ENCODE measurements around the gene NUDT4. TPM values are rescaled to one million over a fixed set of nuclear protein-coding genes. Genes with fewer than 3 reads are reported as not detected.
"Not testable (repeated sequence)": the region's sequence is repeated elsewhere in the genome, so short reads cannot be mapped to it uniquely, and the experiment has no call there.

Gene NUDT4
- polyA plus RNA-seq, 10 donors, result 74.5 to 102 (median 86.0) TPM

DNA sequence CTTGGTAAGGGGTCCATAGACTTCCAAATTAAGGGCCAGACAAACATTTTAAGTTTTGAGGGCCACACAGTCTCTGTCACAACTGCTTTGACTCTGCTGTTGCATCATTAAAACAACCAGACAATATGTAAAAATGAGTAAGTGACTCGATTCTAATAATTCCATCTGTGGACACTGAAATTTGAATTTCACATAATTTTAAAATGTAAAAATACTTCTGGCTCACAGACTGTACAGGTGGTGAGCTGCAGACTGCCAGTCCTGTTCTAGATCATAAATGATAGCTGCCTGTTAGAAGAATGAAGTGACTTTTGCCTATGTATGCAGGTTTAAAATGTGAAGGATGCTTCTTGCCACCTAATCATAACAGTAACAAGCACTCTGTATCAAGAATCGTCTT lies 15.7 kb downstream of the NUDT4 start:
- DNase-seq, result no peak

DNA sequence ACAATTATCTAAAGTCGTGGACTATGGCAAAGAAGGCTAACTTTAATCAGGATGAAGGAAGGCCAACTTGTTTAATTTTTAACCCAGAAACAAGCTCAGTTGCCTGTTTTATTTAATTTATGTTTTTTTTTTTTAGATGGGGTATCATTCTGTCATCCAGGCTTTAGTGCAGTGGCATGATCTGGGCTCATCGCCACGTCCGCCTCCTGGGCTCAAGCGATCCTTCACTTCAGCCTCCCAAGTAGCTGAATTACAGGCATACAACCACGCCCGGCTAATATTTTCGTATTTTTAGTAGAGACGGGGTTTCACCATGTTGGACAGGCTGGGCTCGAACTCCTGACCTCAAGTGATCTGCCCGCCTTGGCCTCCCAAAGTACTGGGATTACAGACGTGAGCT lies 19.7 kb downstream of the NUDT4 start:
- DNase-seq, result no peak

GRCh38 chr12:93399183-93399863 lies 21.6 kb downstream of the NUDT4 start:
- DNase-seq, result not testable (repeated sequence)

DNA sequence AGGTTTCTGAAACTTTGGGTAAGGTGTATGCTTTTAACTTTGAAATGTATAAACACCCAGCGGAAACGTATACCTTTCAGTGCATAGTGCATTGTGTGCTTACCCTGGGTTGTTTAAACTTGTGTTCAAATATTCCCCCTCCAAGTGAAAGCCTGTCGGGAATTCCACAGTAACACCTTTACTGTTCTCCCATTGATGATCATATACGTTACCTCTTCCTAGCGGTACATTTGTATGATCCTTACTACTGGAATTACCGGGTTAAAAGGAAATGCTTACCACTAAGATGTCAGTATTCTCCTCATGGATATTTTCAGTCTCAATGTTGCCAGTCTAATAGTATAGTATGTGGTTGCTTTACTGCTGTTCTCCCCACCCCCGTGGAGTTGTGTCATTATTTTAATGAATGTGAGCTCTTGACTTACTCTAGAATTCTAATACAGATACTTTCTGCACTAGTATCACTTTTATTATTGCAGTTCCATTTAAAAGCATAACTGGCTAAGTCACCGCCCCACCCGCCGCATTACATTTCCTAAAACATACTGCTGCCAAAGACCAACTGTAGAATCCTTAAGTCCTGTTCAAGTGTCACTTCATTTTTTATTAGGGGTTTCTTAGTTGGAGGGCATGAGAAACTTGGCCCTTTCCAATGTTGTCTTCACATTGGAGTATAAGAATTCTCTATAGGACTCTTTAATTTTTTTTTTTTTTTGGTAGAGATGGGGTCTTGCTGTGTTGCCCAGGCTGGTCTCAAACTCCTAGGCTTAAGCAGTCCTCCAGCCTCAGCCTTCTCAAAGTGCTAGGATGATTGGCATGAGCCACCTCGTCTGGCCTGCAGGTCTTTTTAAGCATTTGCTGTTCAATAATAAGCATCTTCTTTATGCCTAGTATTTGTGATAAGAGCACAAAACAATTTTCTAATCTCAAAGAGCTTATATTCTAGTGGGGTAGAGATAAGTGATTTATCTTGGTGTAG lies 24.9 kb downstream of the NUDT4 start:
- DNase-seq, result no peak

DNA sequence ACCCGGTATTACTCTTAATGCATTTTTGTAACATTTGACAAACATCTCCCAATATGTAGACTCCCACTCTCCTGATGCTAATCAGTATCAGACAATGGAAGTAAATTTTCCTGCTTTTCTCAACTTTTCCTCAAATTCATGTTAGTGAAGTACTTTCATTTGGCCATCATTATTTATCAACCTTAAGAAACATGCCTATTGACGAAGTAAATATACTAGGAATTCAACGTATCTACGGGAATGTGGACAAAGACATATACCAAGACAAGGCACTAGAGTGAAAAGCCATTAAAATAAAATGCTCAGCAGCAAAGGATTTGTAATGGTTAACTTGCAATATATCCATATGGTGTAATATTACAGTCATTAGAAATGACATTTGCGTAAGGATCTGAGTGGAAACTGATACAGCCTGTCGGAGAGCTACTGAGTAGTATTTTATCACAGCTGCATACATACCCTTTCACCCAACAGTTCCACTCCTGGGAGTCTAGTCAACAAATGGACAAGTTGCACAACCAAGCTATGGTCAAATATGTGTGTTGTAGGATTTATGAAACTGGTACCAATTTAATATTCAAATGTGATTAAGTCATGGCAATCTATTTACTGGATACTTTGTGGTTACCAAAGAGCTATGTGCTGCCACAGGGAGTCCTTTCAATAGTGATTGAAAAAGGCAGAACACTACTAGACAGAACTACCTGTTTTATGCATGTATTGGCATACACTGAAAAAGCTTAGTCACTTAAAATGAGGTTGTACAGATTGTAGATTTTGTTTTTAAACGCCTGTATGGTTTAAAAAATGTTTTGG lies 26.5 kb downstream of the NUDT4 start:
- DNase-seq, result no peak

- no peak for DNase-seq
Measured at GRCh38 chr12:93404961-93405849, 27.5 kb downstream of the NUDT4 start.

DNA sequence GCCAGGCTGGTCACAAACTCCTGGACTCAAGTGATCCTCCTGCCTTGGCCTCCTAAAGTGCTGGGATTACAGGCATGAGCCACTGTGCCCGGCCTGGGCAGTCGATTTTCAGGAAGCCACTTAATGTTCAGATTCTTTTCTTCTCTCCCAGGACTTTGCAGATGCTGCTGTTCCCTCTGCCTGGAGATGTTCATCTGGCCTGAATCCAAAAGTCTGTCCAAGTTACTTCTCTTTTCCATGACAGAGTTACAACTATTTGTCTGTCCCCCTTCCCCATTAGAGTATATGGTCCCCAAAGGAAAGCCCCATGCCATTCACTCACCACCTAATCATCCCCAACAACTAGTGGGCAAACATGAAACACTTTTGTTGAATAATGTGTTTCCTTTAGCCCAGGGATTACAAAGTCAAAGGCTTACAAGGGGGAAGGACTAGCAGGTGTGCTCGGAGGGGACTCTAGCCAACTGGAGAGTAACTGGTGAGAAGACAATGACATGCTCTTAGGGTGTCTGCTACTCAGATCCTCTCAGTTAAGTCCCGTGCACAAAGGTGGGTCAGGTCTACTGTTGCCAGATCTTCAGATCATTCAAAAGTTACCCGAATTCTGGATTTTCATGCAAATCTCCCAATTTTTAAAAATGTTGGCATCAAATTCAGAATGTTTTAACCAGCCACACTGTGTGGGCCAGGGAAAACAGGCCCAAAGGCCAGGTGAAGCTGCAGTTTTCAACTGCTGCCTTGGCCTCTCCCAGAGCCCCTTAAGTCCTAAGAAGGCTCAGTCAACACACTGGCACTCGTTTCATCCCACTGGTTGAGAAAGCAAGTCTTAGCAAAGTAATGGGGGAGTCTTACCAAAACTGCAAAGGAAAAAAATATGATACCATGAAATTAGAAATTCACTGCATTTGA lies 29.6 kb downstream of the NUDT4 start:
- DNase-seq, result no peak

- DNase-seq, result no peak
Measured at GRCh38 chr12:93407963-93408283, 30.2 kb downstream of the NUDT4 start.

GRCh38 chr12:93408813-93409212 lies 31.1 kb downstream of the NUDT4 start:
- DNase-seq, result no peak

DNA sequence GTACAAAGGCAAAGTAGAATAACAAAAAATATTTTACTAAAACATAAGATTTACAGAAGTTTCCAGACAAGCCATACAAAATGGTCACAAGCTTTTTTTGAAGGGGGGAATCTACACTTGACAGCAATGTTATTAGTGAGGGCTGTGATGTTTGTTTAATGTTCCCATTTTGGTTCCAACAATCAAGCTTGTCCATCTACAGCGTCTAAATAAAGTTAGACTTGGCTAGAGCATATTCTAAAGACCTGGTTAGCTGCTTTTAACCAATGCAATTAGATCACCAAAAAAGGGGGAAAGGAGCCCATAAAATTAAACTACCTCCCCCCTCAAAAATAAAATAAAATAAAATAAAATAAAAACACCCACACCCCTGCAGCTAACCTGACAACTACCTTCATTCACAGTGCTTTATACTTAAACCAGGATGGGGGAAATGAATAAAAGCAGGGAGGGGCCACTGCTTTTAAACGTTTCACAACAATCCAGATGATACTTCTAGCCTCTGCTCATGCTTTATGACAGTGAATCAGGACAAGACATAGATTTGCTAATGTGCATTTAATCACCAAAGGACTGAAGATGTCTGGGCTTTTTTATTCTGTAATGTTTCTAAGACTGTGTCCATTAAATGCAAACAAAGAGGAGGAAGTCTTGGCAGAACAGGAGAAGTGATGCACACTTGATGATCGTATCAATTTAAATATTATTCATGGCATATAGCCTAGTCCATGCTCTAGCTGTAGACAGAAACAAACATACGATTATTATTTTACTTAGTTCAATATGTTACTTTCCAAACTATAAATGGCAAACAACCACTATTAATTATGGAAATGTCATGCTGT lies 31.8 kb downstream of the NUDT4 start:
- DNase-seq, result not testable (repeated sequence)

- not testable (repeated sequence) for DNase-seq
Measured at GRCh38 chr12:93411060-93411459, 33.3 kb downstream of the NUDT4 start.

DNA sequence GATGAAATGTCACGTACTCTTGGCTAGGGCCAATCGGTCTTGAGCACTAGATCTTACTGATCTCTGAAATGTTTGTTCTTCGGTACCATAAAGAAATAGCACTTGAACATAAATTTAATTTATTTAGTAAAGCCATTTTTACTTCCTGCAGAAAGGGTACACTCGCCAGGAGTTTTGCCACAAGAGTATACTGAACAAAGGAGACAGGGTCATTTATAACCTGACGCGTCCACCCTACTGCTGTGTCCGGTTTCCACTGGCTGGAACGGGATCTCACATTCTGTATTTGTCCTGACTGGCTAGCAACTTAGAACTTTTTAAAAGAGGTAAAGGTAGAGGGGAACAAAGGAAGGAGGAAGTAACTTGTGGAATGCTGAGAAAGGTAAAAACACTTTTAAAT lies 34.7 kb downstream of the NUDT4 start:
- not testable (repeated sequence) for DNase-seq

DNA sequence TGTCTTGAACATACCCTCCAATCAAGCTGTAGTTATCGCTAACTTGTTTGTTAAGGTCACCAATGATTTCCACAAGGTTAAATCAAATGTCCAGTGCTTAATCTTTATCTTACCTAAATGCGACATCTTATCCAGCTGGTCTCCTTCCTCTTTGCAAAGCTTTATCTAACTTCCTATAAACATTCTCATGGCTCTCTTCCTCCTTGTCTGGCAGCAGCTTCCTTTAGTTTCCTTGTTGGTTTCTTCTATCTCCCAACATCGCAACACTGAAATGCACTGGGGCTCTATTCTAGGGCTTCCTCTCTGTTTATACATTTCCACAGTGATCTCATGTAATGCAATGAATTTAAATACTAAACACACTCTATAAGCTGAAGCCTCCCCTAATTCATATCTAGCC lies 35.3 kb downstream of the NUDT4 start:
- no peak for DNase-seq

- DNase-seq, result peak in 1 of 3 donors; percentile 64
Measured at GRCh38 chr12:93415723-93416464, 38.2 kb downstream of the NUDT4 start.

- no peak for DNase-seq
Measured at GRCh38 chr12:93417967-93418480, 40.3 kb downstream of the NUDT4 start.

DNA sequence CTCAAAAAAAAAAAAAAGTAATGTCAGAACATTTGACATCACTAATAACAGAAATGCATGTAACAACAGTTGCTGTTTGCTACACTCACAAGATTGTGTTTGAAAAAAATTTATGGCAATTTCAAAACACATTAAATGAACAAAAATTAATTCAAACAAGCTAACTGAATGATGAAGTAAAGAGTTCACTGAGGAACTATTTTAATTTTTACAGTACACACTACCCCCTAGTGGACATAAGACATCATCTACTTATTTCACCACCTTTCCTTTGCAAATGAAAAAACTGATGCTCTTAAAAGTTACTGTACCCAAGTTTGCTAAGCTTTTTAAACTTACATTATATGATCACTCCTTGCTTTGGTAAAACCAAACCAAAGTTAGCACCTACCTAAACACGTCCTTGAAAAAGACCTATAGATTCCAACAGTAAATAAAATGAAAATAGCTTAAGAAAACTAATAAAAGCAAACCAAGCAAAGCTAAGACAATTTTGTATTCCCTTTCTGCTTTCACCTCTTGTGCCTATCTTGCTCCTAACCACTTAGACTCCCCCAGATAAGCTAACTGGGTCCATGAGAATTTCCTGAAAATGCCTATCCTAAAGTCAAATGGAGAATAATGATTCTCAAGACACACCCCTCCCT lies 41.8 kb downstream of the NUDT4 start:
- DNase-seq, result peak; percentile 45 to 67 (median 47)

- no peak for DNase-seq
Measured at GRCh38 chr12:93422050-93422449, 44.3 kb downstream of the NUDT4 start.

Data from muscle of back (tissue), 11 donors.